WTC11 (cell line): ENCODE measurements around the gene TREML1.

ENCODE experiments used
- E2F4 ChIP-seq: sonication (generic); formaldehyde crosslinking; IDR thresholded peaks from 2 replicates; pipeline ENCODE4 v1.8.1; 2022; ENCODE audit warnings: low read depth, mild to moderate bottlenecking, moderate library complexity, missing genetic modification reagents, borderline replicate concordance
- FOXJ3 ChIP-seq: sonication (generic); formaldehyde crosslinking; IDR thresholded peaks from 2 replicates; pipeline ENCODE4 v1.9.0; 2021; ENCODE audit warnings: missing genetic modification reagents, mild to moderate bottlenecking, borderline replicate concordance
- FOXK1 ChIP-seq: sonication (generic); formaldehyde crosslinking; IDR thresholded peaks from 2 replicates; pipeline ENCODE4 v1.8.0; 2022; ENCODE audit warnings: mild to moderate bottlenecking, moderate library complexity, missing genetic modification reagents
- GABPB1 ChIP-seq: sonication (generic); formaldehyde crosslinking; IDR thresholded peaks from 2 replicates; pipeline ENCODE4 v1.8.1; 2023; ENCODE audit warnings: mild to moderate bottlenecking, missing genetic modification reagents
- IRF1 ChIP-seq: sonication (generic); formaldehyde crosslinking; IDR thresholded peaks from 2 replicates; pipeline ENCODE4 v1.8.0; 2023; ENCODE audit warnings: missing genetic modification reagents
- ZNF263 ChIP-seq: sonication (generic); formaldehyde crosslinking; IDR thresholded peaks from 2 replicates; pipeline ENCODE4 v1.8.1; 2022; ENCODE audit warnings: low read depth, mild to moderate bottlenecking, moderate library complexity, missing genetic modification reagents
- ZSCAN18 ChIP-seq: fragments of 250-450 bp; sonication (Bioruptor Pico); IDR thresholded peaks from 2 replicates; pipeline ENCODE4 v2.1.2; 2022; ENCODE audit warnings: mild to moderate bottlenecking, moderate library complexity
- TF ChIP-seq, protein P1 (sequence below): fragments of 200-600 bp; IDR thresholded peaks from 2 replicates; pipeline ENCODE4 v1.8.0; 2022; ENCODE audit warnings: antibody characterized with exemption
- TF ChIP-seq, protein P2 (sequence below): sonication (generic); formaldehyde crosslinking; IDR thresholded peaks from 2 replicates; pipeline ENCODE4 v1.8.1; 2023; ENCODE audit warnings: mild to moderate bottlenecking, missing genetic modification reagents, borderline replicate concordance
- TF ChIP-seq, protein P3 (sequence below): sonication (generic); formaldehyde crosslinking; conservative IDR thresholded peaks from 2 replicates; pipeline ENCODE4 v1.8.1; 2022; ENCODE audit warnings: mild to moderate bottlenecking, missing genetic modification reagents

GRCh38 chr6:41161380-41161779 is 7.2 kb upstream of the TREML1 start:
- TF ChIP-seq, protein P1, sequence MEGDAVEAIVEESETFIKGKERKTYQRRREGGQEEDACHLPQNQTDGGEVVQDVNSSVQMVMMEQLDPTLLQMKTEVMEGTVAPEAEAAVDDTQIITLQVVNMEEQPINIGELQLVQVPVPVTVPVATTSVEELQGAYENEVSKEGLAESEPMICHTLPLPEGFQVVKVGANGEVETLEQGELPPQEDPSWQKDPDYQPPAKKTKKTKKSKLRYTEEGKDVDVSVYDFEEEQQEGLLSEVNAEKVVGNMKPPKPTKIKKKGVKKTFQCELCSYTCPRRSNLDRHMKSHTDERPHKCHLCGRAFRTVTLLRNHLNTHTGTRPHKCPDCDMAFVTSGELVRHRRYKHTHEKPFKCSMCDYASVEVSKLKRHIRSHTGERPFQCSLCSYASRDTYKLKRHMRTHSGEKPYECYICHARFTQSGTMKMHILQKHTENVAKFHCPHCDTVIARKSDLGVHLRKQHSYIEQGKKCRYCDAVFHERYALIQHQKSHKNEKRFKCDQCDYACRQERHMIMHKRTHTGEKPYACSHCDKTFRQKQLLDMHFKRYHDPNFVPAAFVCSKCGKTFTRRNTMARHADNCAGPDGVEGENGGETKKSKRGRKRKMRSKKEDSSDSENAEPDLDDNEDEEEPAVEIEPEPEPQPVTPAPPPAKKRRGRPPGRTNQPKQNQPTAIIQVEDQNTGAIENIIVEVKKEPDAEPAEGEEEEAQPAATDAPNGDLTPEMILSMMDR = no peak
- TF ChIP-seq E2F4 (CRISPR knock-in tag) = no peak
- TF ChIP-seq GABPB1 (CRISPR knock-in tag) = no peak
- TF ChIP-seq IRF1 (CRISPR knock-in tag) = no peak
- TF ChIP-seq, protein P2, sequence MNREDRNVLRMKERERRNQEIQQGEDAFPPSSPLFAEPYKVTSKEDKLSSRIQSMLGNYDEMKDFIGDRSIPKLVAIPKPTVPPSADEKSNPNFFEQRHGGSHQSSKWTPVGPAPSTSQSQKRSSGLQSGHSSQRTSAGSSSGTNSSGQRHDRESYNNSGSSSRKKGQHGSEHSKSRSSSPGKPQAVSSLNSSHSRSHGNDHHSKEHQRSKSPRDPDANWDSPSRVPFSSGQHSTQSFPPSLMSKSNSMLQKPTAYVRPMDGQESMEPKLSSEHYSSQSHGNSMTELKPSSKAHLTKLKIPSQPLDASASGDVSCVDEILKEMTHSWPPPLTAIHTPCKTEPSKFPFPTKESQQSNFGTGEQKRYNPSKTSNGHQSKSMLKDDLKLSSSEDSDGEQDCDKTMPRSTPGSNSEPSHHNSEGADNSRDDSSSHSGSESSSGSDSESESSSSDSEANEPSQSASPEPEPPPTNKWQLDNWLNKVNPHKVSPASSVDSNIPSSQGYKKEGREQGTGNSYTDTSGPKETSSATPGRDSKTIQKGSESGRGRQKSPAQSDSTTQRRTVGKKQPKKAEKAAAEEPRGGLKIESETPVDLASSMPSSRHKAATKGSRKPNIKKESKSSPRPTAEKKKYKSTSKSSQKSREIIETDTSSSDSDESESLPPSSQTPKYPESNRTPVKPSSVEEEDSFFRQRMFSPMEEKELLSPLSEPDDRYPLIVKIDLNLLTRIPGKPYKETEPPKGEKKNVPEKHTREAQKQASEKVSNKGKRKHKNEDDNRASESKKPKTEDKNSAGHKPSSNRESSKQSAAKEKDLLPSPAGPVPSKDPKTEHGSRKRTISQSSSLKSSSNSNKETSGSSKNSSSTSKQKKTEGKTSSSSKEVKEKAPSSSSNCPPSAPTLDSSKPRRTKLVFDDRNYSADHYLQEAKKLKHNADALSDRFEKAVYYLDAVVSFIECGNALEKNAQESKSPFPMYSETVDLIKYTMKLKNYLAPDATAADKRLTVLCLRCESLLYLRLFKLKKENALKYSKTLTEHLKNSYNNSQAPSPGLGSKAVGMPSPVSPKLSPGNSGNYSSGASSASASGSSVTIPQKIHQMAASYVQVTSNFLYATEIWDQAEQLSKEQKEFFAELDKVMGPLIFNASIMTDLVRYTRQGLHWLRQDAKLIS (CRISPR knock-in tag) = no peak
- no peak for TF ChIP-seq FOXK1
- TF ChIP-seq ZNF263 (CRISPR knock-in tag) = no peak
- TF ChIP-seq, protein P3, sequence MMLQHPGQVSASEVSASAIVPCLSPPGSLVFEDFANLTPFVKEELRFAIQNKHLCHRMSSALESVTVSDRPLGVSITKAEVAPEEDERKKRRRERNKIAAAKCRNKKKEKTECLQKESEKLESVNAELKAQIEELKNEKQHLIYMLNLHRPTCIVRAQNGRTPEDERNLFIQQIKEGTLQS (CRISPR knock-in tag) = no peak
- TF ChIP-seq FOXJ3 (CRISPR knock-in tag) = no peak
- no peak for TF ChIP-seq ZSCAN18
